ENCODE data around the gene TKT.
"Not testable (repeated sequence)": the region's sequence is repeated elsewhere in the genome, so short reads cannot be mapped to it uniquely, and the experiment has no call there.

Gene TKT

GRCh38 chr3:53274938-53275605, 19.2 kb upstream of the TKT start:
- H3K27ac ChIP-seq (ENCODE audit: low read depth, low read length) = no peak overlapping the region

GRCh38 chr3:53273146-53273670, 17.4 kb upstream of the TKT start:
- Histone ChIP-seq H3K4me3 (ENCODE audit: low read length) (no peak overlapping the region), H3K9ac (ENCODE audit: low read length) (no peak overlapping the region), H3K4me1 (ENCODE audit: control insufficient read depth, insufficient read depth, low read length) (peaks cover 10% of the 10 kb centered on the region), H3K27me3 (ENCODE audit: control insufficient read depth, insufficient read depth, low read length) (no peaks in the 10 kb centered on the region), H3K27ac (ENCODE audit: low read depth, low read length) (no peak overlapping the region), H3K36me3 (ENCODE audit: control insufficient read depth, insufficient read depth, low read length) (no peaks in the 10 kb centered on the region)

More at GRCh38 chr3:53274938-53275605, 19.2 kb upstream of the TKT start:
- Histone ChIP-seq H3K4me1 (ENCODE audit: control insufficient read depth, insufficient read depth, low read length) (peaks cover 3% of the 10 kb centered on the region), H3K36me3 (ENCODE audit: control insufficient read depth, insufficient read depth, low read length) (no peaks in the 10 kb centered on the region), H3K27me3 (ENCODE audit: control insufficient read depth, insufficient read depth, low read length) (no peaks in the 10 kb centered on the region), H3K9ac (ENCODE audit: low read length) (no peak overlapping the region), H3K4me3 (ENCODE audit: low read length) (no peak overlapping the region)

GRCh38 chr3:53269888-53270880, 14.4 kb upstream of the TKT start:
- H3K4me1 ChIP-seq (ENCODE audit: control insufficient read depth, insufficient read depth, low read length) = peaks cover 10% of the 10 kb centered on the region
- H3K9ac ChIP-seq (ENCODE audit: low read length) = no peak overlapping the region
- H3K36me3 ChIP-seq (ENCODE audit: control insufficient read depth, insufficient read depth, low read length) = no peaks in the 10 kb centered on the region
- peak overlapping the region; percentile 82 for H3K27ac ChIP-seq (ENCODE audit: low read depth, low read length)
- no peak overlapping the region for H3K4me3 ChIP-seq (ENCODE audit: low read length)
- no peaks in the 10 kb centered on the region for H3K27me3 ChIP-seq (ENCODE audit: control insufficient read depth, insufficient read depth, low read length)

- H3K4me3 ChIP-seq (ENCODE audit: low read length); H3K4me1 ChIP-seq (ENCODE audit: control insufficient read depth, insufficient read depth, low read length); H3K27me3 ChIP-seq (ENCODE audit: control insufficient read depth, insufficient read depth, low read length); H3K36me3 ChIP-seq (ENCODE audit: control insufficient read depth, insufficient read depth, low read length); H3K9ac ChIP-seq (ENCODE audit: low read length): not testable (repeated sequence)
- H3K27ac ChIP-seq (ENCODE audit: low read depth, low read length) = peak overlapping the region; percentile 82
Measured at GRCh38 chr3:53269193-53269592, 13.4 kb upstream of the TKT start.

- Histone ChIP-seq H3K9ac (ENCODE audit: low read length) (no peak overlapping the region), H3K27ac (ENCODE audit: low read depth, low read length) (no peak overlapping the region), H3K27me3 (ENCODE audit: control insufficient read depth, insufficient read depth, low read length) (no peaks in the 10 kb centered on the region), H3K36me3 (ENCODE audit: control insufficient read depth, insufficient read depth, low read length) (no peaks in the 10 kb centered on the region), H3K4me3 (ENCODE audit: low read length) (no peak overlapping the region), H3K4me1 (ENCODE audit: control insufficient read depth, insufficient read depth, low read length) (peaks cover 10% of the 10 kb centered on the region)
Measured at GRCh38 chr3:53267766-53268165, 11.9 kb upstream of the TKT start.

- no peaks in the 10 kb centered on the region for H3K36me3 ChIP-seq (ENCODE audit: control insufficient read depth, insufficient read depth, low read length)
- no peaks in the 10 kb centered on the region for H3K27me3 ChIP-seq (ENCODE audit: control insufficient read depth, insufficient read depth, low read length)
- no peak overlapping the region for H3K4me3 ChIP-seq (ENCODE audit: low read length)
- H3K4me1 ChIP-seq (ENCODE audit: control insufficient read depth, insufficient read depth, low read length) = peaks cover 4% of the 10 kb centered on the region
- H3K27ac ChIP-seq (ENCODE audit: low read depth, low read length) = no peak overlapping the region
- no peak overlapping the region for H3K9ac ChIP-seq (ENCODE audit: low read length)
Measured at GRCh38 chr3:53264718-53265117, 8.9 kb upstream of the TKT start.

GRCh38 chr3:53263907-53264306, 8.1 kb upstream of the TKT start:
- H3K4me1 ChIP-seq (ENCODE audit: control insufficient read depth, insufficient read depth, low read length) = no peaks in the 10 kb centered on the region
- no peaks in the 10 kb centered on the region for H3K27me3 ChIP-seq (ENCODE audit: control insufficient read depth, insufficient read depth, low read length)
- H3K9ac ChIP-seq (ENCODE audit: low read length) = no peak overlapping the region
- no peak overlapping the region for H3K4me3 ChIP-seq (ENCODE audit: low read length)
- no peaks in the 10 kb centered on the region for H3K36me3 ChIP-seq (ENCODE audit: control insufficient read depth, insufficient read depth, low read length)
- no peak overlapping the region for H3K27ac ChIP-seq (ENCODE audit: low read depth, low read length)

- H3K4me3 ChIP-seq (ENCODE audit: low read length) = no peak overlapping the region
- H3K36me3 ChIP-seq (ENCODE audit: control insufficient read depth, insufficient read depth, low read length) = no peaks in the 10 kb centered on the region
- H3K4me1 ChIP-seq (ENCODE audit: control insufficient read depth, insufficient read depth, low read length) = no peaks in the 10 kb centered on the region
- H3K27ac ChIP-seq (ENCODE audit: low read depth, low read length) = no peak overlapping the region
- H3K9ac ChIP-seq (ENCODE audit: low read length) = no peak overlapping the region
- no peaks in the 10 kb centered on the region for H3K27me3 ChIP-seq (ENCODE audit: control insufficient read depth, insufficient read depth, low read length)
Measured at GRCh38 chr3:53261712-53262111, 5.9 kb upstream of the TKT start.

- no peaks in the 10 kb centered on the region for H3K36me3 ChIP-seq (ENCODE audit: control insufficient read depth, insufficient read depth, low read length)
- no peak overlapping the region for H3K27ac ChIP-seq (ENCODE audit: low read depth, low read length)
- H3K4me3 ChIP-seq (ENCODE audit: low read length) = no peak overlapping the region
- H3K9ac ChIP-seq (ENCODE audit: low read length) = no peak overlapping the region
- no peaks in the 10 kb centered on the region for H3K27me3 ChIP-seq (ENCODE audit: control insufficient read depth, insufficient read depth, low read length)
- no peaks in the 10 kb centered on the region for H3K4me1 ChIP-seq (ENCODE audit: control insufficient read depth, insufficient read depth, low read length)
Measured at GRCh38 chr3:53260286-53260785, 4.5 kb upstream of the TKT start.

GRCh38 chr3:53259427-53260259, 3.8 kb upstream of the TKT start:
- Histone ChIP-seq H3K4me3 (ENCODE audit: low read length) (no peak overlapping the region), H3K27ac (ENCODE audit: low read depth, low read length) (no peak overlapping the region), H3K27me3 (ENCODE audit: control insufficient read depth, insufficient read depth, low read length) (no peaks in the 10 kb centered on the region), H3K9ac (ENCODE audit: low read length) (no peak overlapping the region), H3K36me3 (ENCODE audit: control insufficient read depth, insufficient read depth, low read length) (no peaks in the 10 kb centered on the region), H3K4me1 (ENCODE audit: control insufficient read depth, insufficient read depth, low read length) (no peaks in the 10 kb centered on the region)

- Histone ChIP-seq H3K27ac (ENCODE audit: low read depth, low read length) (no peak overlapping the region), H3K4me3 (ENCODE audit: low read length) (no peak overlapping the region), H3K4me1 (ENCODE audit: control insufficient read depth, insufficient read depth, low read length) (peaks cover 5% of the 10 kb centered on the region), H3K9ac (ENCODE audit: low read length) (no peak overlapping the region), H3K27me3 (ENCODE audit: control insufficient read depth, insufficient read depth, low read length) (no peaks in the 10 kb centered on the region), H3K36me3 (ENCODE audit: control insufficient read depth, insufficient read depth, low read length) (no peaks in the 10 kb centered on the region)
Measured at GRCh38 chr3:53258600-53259426, 3.0 kb upstream of the TKT start.

Measured in rectal smooth muscle tissue (tissue), 1 donor.